Kidney epithelial cell (primary cell): ENCODE measurements around the gene NAA40. TPM values are rescaled to one million over a fixed set of nuclear protein-coding genes. Genes with fewer than 3 reads are reported as not detected.

ENCODE experiments used
- DNase-seq: peaks from one replicate; pipeline ENCODE4 v3.0.0-alpha.2; 2010; ENCODE audit warnings: low read depth
- H3K27me3 ChIP-seq: 2 replicates; pipeline ENCODE4 v1.6.0; 2011; ENCODE audit warnings: low read length; ENCODE audit not compliant: control insufficient read depth, insufficient read depth
- H3K36me3 ChIP-seq: 2 replicates; pipeline ENCODE4 v1.5.1; 2011; ENCODE audit warnings: low read length; ENCODE audit not compliant: control insufficient read depth, insufficient read depth
- H3K4me3 ChIP-seq: 2 replicates; pipeline ENCODE4 v1.5.1; 2011; ENCODE audit warnings: low read depth, mild to moderate bottlenecking, control low read depth, low read length
- total RNA-seq: library from RNA; depleted of rRNA; stranded (reverse); fragments of >200 nt; gene quantifications from 2 replicates; pipeline ENCODE4 v1.2.3, GENCODE V29; 2015
- TF ChIP-seq, protein P1 (sequence below): IDR thresholded peaks from 2 replicates; pipeline ENCODE4 v1.5.1; 2011; ENCODE audit warnings: mild to moderate bottlenecking, moderate library complexity, low read length, control low read depth, inconsistent platforms; ENCODE audit not compliant: insufficient read depth, poor library complexity, severe bottlenecking

Gene NAA40
- total RNA-seq, 1 donor from 2014 or later = 15.6 TPM

DNA sequence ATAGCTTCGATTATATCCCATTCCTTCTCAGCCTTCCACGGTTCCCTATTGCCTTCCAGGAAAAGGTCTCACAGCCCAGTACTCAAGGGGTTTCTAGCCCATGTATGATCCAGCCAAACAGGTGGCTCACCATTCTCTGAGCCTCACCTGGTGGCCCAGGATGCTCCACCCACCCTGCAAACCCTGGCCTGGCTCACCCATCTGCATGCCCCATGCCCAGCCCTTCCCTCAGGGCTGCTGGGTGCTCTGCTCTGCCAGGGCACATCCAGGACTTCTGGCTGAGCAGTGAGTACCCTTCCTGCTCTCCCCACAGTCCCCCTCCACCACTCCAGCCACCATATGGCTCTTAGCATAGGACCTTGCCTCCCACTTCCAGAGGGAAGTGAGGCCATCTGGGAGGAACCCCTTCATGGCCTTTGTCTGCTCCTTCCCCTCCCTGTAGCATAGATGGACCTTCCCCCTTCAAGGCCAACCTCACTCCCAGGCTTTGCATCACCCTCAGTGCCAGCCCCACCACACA lies 16.1 kb upstream of the NAA40 start:
- no peak for DNase-seq
- Histone ChIP-seq H3K4me3 (no peak overlapping the region), H3K36me3 (no peaks in the 10 kb centered on the region), H3K27me3 (peaks cover 9% of the 10 kb centered on the region)
- TF ChIP-seq, protein P1, sequence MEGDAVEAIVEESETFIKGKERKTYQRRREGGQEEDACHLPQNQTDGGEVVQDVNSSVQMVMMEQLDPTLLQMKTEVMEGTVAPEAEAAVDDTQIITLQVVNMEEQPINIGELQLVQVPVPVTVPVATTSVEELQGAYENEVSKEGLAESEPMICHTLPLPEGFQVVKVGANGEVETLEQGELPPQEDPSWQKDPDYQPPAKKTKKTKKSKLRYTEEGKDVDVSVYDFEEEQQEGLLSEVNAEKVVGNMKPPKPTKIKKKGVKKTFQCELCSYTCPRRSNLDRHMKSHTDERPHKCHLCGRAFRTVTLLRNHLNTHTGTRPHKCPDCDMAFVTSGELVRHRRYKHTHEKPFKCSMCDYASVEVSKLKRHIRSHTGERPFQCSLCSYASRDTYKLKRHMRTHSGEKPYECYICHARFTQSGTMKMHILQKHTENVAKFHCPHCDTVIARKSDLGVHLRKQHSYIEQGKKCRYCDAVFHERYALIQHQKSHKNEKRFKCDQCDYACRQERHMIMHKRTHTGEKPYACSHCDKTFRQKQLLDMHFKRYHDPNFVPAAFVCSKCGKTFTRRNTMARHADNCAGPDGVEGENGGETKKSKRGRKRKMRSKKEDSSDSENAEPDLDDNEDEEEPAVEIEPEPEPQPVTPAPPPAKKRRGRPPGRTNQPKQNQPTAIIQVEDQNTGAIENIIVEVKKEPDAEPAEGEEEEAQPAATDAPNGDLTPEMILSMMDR = no peak

DNA sequence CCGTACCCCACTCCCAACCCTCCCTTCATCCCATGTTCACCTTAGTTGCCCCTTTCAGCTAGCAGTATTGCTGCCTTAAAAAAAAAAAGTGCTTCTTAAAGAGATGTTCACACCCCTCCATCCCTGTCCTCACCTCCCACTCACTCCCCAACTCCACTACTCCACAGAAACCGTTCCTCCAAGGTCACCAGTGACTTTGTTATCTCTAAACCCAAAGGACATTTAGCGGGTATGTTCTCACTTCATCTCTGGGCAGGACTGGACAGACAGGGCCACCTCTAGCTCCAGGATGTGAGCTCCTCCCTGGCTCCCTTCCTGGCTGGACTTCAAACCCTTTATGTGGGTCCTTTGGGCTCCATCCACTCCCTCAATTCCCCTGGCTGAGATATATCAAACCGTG lies 15.5 kb upstream of the NAA40 start:
- H3K4me3 ChIP-seq = no peak overlapping the region
- DNase-seq = no peak
- H3K27me3 ChIP-seq = peaks cover 13% of the 10 kb centered on the region
- TF ChIP-seq, protein P1 = no peak
- no peaks in the 10 kb centered on the region for H3K36me3 ChIP-seq

DNA sequence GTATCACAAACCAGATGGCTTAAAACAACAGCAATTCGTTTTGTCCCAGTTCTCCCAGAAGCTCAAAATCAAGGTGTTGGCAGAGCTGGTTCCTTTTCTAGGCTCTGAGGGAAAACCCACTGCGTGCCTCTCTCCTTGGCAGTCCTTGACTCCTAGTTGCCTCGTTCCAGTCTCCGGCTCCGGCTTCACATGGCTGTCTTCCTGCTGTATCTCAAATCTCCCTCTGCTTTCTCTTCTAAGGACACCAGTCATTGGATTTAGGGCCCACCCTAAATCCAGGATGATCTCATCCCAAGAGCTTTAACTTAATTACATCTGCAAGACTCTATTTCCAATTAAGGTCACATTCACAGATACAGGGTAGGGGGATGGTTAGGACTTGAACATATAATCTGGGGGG lies 9.2 kb upstream of the NAA40 start:
- Histone ChIP-seq H3K27me3 (peaks cover 3% of the 10 kb centered on the region), H3K4me3 (no peak overlapping the region), H3K36me3 (no peaks in the 10 kb centered on the region)
- TF ChIP-seq, protein P1 = no peak
- no peak for DNase-seq

DNA sequence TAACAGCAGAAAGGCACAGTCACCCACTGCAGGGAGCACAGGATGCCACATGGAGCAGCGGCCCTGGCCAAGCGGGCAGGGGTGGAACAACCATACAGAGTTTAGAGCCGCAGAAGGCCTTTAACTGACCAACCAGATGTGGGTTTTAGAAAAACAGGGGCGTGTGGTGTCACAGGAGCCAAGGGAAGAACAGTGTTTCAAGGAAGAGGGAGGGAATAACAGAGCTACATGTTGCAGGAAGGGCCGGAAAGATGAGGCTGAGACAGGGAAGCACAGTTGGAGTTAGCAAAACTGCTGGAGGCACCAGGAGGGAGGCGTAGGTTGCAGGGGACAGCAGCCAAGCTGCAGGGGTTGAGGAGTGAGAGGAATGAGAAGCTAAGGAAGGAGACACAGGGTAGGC lies 7.8 kb upstream of the NAA40 start:
- peaks cover 3% of the 10 kb centered on the region for H3K27me3 ChIP-seq
- no peaks in the 10 kb centered on the region for H3K36me3 ChIP-seq
- DNase-seq = no peak
- TF ChIP-seq, protein P1 = no peak
- no peak overlapping the region for H3K4me3 ChIP-seq

DNA sequence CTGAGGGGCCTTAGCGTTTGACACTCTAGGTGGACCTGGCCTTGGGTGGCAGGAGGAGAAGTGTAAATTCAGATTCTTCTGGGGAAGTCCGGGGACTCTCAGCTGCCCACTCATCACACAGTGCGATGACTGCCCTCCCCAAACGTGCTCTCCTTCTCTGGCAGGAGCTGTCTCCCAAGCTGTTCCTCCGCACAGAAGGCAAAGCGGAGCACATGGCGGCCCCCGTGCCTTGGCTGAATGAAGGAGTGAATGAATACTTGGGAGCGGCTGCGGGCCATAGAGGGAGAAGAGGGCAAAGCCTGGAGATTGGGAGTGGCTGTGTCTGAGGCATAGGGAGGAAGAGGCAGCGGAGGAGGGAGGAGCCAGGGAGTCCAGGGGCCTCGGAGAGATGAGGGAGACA lies 6.9 kb upstream of the NAA40 start:
- Histone ChIP-seq H3K4me3 (no peak overlapping the region), H3K36me3 (no peaks in the 10 kb centered on the region), H3K27me3 (peaks cover 3% of the 10 kb centered on the region)
- no peak for DNase-seq
- TF ChIP-seq, protein P1 = no peak

DNA sequence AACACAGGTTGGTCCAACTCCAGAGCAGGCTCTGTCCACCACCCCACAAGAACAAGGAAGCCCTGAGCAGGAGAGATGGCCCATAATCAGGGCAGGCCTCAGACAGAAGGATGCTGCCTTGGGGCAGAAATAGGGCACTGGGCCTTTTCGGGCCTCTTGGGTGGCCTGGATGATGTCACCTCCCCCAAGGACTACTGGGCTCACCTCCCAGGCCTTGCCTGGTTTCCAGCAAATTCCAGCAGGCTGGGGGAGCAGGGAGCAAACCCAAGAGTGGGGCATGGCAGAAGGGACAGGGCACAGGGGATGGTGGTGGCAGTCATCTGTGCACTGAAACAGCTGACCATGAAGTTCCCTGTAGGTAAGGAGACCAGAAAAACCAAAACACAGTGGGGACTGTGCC lies 5.3 kb upstream of the NAA40 start:
- TF ChIP-seq, protein P1 = no peak
- H3K4me3 ChIP-seq = no peak overlapping the region
- H3K36me3 ChIP-seq = no peaks in the 10 kb centered on the region
- H3K27me3 ChIP-seq = no peaks in the 10 kb centered on the region
- no peak for DNase-seq
